ENCODE results near the gene CCNL1.
"Not testable (repeated sequence)": the region's sequence is repeated elsewhere in the genome, so short reads cannot be mapped to it uniquely, and the experiment has no call there.

The CCNL1 gene

GRCh38 chr3:157167371-157168042 lies 7.6 kb upstream of the CCNL1 start:
- H3K9me3 ChIP-seq (replicated peaks; ENCODE audit: low read length): no peaks in the 10 kb centered on the region
- H3K27me3 ChIP-seq (ENCODE audit: control insufficient read depth, insufficient read depth, low read length): no peaks in the 10 kb centered on the region
- no peak overlapping the region for H3K4me2 ChIP-seq (ENCODE audit: low read length)
- no peak overlapping the region for H3K4me3 ChIP-seq (ENCODE audit: low read length)
- no peak overlapping the region for H3K9ac ChIP-seq (ENCODE audit: low read depth, low read length)
- H3K36me3 ChIP-seq (ENCODE audit: insufficient read depth, low read length): no peaks in the 10 kb centered on the region
- no peaks in the 10 kb centered on the region for H3K4me1 ChIP-seq (ENCODE audit: control insufficient read depth, insufficient read depth, low read length)

GRCh38 chr3:157166561-157166960 lies 6.6 kb upstream of the CCNL1 start:
- H3K4me3 ChIP-seq (ENCODE audit: low read length): no peak overlapping the region
- no peak overlapping the region for H3K9ac ChIP-seq (ENCODE audit: low read depth, low read length)
- H3K9me3 ChIP-seq (replicated peaks; ENCODE audit: low read length): no peaks in the 10 kb centered on the region
- H3K4me2 ChIP-seq (ENCODE audit: low read length): no peak overlapping the region
- H3K27me3 ChIP-seq (ENCODE audit: control insufficient read depth, insufficient read depth, low read length): no peaks in the 10 kb centered on the region
- H3K36me3 ChIP-seq (ENCODE audit: insufficient read depth, low read length): no peaks in the 10 kb centered on the region
- no peaks in the 10 kb centered on the region for H3K4me1 ChIP-seq (ENCODE audit: control insufficient read depth, insufficient read depth, low read length)

- Histone ChIP-seq H3K36me3 (ENCODE audit: insufficient read depth, low read length) (no peaks in the 10 kb centered on the region), H3K9ac (ENCODE audit: low read depth, low read length) (no peak overlapping the region), H3K27me3 (ENCODE audit: control insufficient read depth, insufficient read depth, low read length) (no peaks in the 10 kb centered on the region), H3K4me3 (ENCODE audit: low read length) (no peak overlapping the region), H3K4me1 (ENCODE audit: control insufficient read depth, insufficient read depth, low read length) (peaks cover 4% of the 10 kb centered on the region), H3K4me2 (ENCODE audit: low read length) (no peak overlapping the region), H3K9me3 (replicated peaks; ENCODE audit: low read length) (no peaks in the 10 kb centered on the region)
Observed at GRCh38 chr3:157166115-157166514, 6.2 kb upstream of the CCNL1 start.

- H3K4me3 ChIP-seq (ENCODE audit: low read length): no peak overlapping the region
- no peak overlapping the region for H3K9ac ChIP-seq (ENCODE audit: low read depth, low read length)
- no peak overlapping the region for H3K4me2 ChIP-seq (ENCODE audit: low read length)
- H3K4me1 ChIP-seq (ENCODE audit: control insufficient read depth, insufficient read depth, low read length): peaks cover 13% of the 10 kb centered on the region
- H3K36me3 ChIP-seq (ENCODE audit: insufficient read depth, low read length): peaks cover 9% of the 10 kb centered on the region
- no peaks in the 10 kb centered on the region for H3K9me3 ChIP-seq (replicated peaks; ENCODE audit: low read length)
- no peaks in the 10 kb centered on the region for H3K27me3 ChIP-seq (ENCODE audit: control insufficient read depth, insufficient read depth, low read length)
Observed at GRCh38 chr3:157163217-157163953, 3.4 kb upstream of the CCNL1 start.

GRCh38 chr3:157162620-157163019 lies 2.7 kb upstream of the CCNL1 start:
- H3K27me3 ChIP-seq (ENCODE audit: control insufficient read depth, insufficient read depth, low read length); H3K9me3 ChIP-seq (replicated peaks; ENCODE audit: low read length); H3K4me3 ChIP-seq (ENCODE audit: low read length); H3K9ac ChIP-seq (ENCODE audit: low read depth, low read length); H3K4me2 ChIP-seq (ENCODE audit: low read length): not testable (repeated sequence)
- peaks cover 17% of the 10 kb centered on the region for H3K36me3 ChIP-seq (ENCODE audit: insufficient read depth, low read length)
- H3K4me1 ChIP-seq (ENCODE audit: control insufficient read depth, insufficient read depth, low read length): peaks cover 21% of the 10 kb centered on the region

- Histone ChIP-seq H3K36me3 (ENCODE audit: insufficient read depth, low read length) (peaks cover 34% of the 10 kb centered on the region), H3K4me2 (ENCODE audit: low read length) (peak overlapping the region; percentile 98), H3K9ac (ENCODE audit: low read depth, low read length) (peak overlapping the region; percentile 99), H3K4me3 (ENCODE audit: low read length) (peak overlapping the region; percentile 94), H3K4me1 (ENCODE audit: control insufficient read depth, insufficient read depth, low read length) (peaks cover 39% of the 10 kb centered on the region), H3K9me3 (replicated peaks; ENCODE audit: low read length) (no peaks in the 10 kb centered on the region), H3K27me3 (ENCODE audit: control insufficient read depth, insufficient read depth, low read length) (no peaks in the 10 kb centered on the region)
Observed at GRCh38 chr3:157160658-157161424, 894 bp upstream of the CCNL1 start.

GRCh38 chr3:157159037-157159761 lies 748 bp downstream of the CCNL1 start:
- Histone ChIP-seq H3K4me2 (ENCODE audit: low read length) (peak overlapping the region; percentile 98), H3K9me3 (replicated peaks; ENCODE audit: low read length) (no peaks in the 10 kb centered on the region), H3K4me1 (ENCODE audit: control insufficient read depth, insufficient read depth, low read length) (peaks cover 55% of the 10 kb centered on the region), H3K4me3 (ENCODE audit: low read length) (peak overlapping the region; percentile 94), H3K27me3 (ENCODE audit: control insufficient read depth, insufficient read depth, low read length) (no peaks in the 10 kb centered on the region), H3K36me3 (ENCODE audit: insufficient read depth, low read length) (peaks cover 51% of the 10 kb centered on the region), H3K9ac (ENCODE audit: low read depth, low read length) (peak overlapping the region; percentile 99)

GRCh38 chr3:157157836-157158235 lies 2.1 kb downstream of the CCNL1 start:
- peaks cover 64% of the 10 kb centered on the region for H3K36me3 ChIP-seq (ENCODE audit: insufficient read depth, low read length)

GRCh38 chr3:157156837-157157635 lies 2.9 kb downstream of the CCNL1 start:
- peak overlapping the region; percentile 94 for H3K4me3 ChIP-seq (ENCODE audit: low read length)

More at GRCh38 chr3:157157836-157158235, 2.1 kb downstream of the CCNL1 start:
- peak overlapping the region; percentile 98 for H3K4me2 ChIP-seq (ENCODE audit: low read length)
- H3K9ac ChIP-seq (ENCODE audit: low read depth, low read length): peak overlapping the region; percentile 99
- H3K9me3 ChIP-seq (replicated peaks; ENCODE audit: low read length): no peaks in the 10 kb centered on the region
- H3K4me1 ChIP-seq (ENCODE audit: control insufficient read depth, insufficient read depth, low read length): peaks cover 60% of the 10 kb centered on the region
- no peaks in the 10 kb centered on the region for H3K27me3 ChIP-seq (ENCODE audit: control insufficient read depth, insufficient read depth, low read length)
- peak overlapping the region; percentile 94 for H3K4me3 ChIP-seq (ENCODE audit: low read length)

GRCh38 chr3:157155591-157155990 lies 4.4 kb downstream of the CCNL1 start:
- Histone ChIP-seq H3K4me2 (ENCODE audit: low read length) (peak overlapping the region; percentile 98), H3K4me1 (ENCODE audit: control insufficient read depth, insufficient read depth, low read length) (peaks cover 52% of the 10 kb centered on the region), H3K9ac (ENCODE audit: low read depth, low read length) (peak overlapping the region; percentile 99), H3K36me3 (ENCODE audit: insufficient read depth, low read length) (peaks cover 87% of the 10 kb centered on the region), H3K9me3 (replicated peaks; ENCODE audit: low read length) (no peaks in the 10 kb centered on the region), H3K4me3 (ENCODE audit: low read length) (peak overlapping the region; percentile 94), H3K27me3 (ENCODE audit: control insufficient read depth, insufficient read depth, low read length) (no peaks in the 10 kb centered on the region)

More at GRCh38 chr3:157156837-157157635, 2.9 kb downstream of the CCNL1 start:
- peak overlapping the region; percentile 99 for H3K9ac ChIP-seq (ENCODE audit: low read depth, low read length)
- H3K27me3 ChIP-seq (ENCODE audit: control insufficient read depth, insufficient read depth, low read length): no peaks in the 10 kb centered on the region
- peaks cover 60% of the 10 kb centered on the region for H3K4me1 ChIP-seq (ENCODE audit: control insufficient read depth, insufficient read depth, low read length)
- peak overlapping the region; percentile 98 for H3K4me2 ChIP-seq (ENCODE audit: low read length)
- H3K36me3 ChIP-seq (ENCODE audit: insufficient read depth, low read length): peaks cover 72% of the 10 kb centered on the region
- no peaks in the 10 kb centered on the region for H3K9me3 ChIP-seq (replicated peaks; ENCODE audit: low read length)

All from skeletal muscle satellite cell (primary cell).